HUES48 (cell line): ENCODE data around the gene OPCML.

Source experiments
- H3K27ac ChIP-seq: one replicate; pipeline ENCODE4 v1.7.0; 2013; ENCODE audit warnings: low read depth, low read length, inconsistent platforms
- H3K27me3 ChIP-seq: 2 replicates; pipeline ENCODE4 v1.6.1; 2013; ENCODE audit warnings: mild to moderate bottlenecking, low read length; ENCODE audit not compliant: control insufficient read depth, insufficient read depth
- H3K36me3 ChIP-seq: 2 replicates; pipeline ENCODE4 v1.6.1; 2013; ENCODE audit warnings: low read length; ENCODE audit not compliant: control insufficient read depth, insufficient read depth
- H3K4me1 ChIP-seq: 2 replicates; pipeline ENCODE4 v1.6.1; 2013; ENCODE audit warnings: mild to moderate bottlenecking, low read length; ENCODE audit not compliant: control insufficient read depth, insufficient read depth
- H3K4me3 ChIP-seq: 2 replicates; pipeline ENCODE4 v1.5.1; 2013; ENCODE audit warnings: mild to moderate bottlenecking, low read depth, low read length
- H3K9ac ChIP-seq: 2 replicates; pipeline ENCODE4 v1.6.1; 2013; ENCODE audit warnings: mild to moderate bottlenecking, low read depth, low read length, moderate library complexity
- H3K9me3 ChIP-seq: 2 replicates; pipeline ENCODE4 v1.6.1; 2013; ENCODE audit warnings: low read length; ENCODE audit not compliant: control insufficient read depth, insufficient read depth

OPCML gene

GRCh38 chr11:133531971-133532651, at the start of gene OPCML:
Gene OPCML (minus strand): TSS chr11:133532501.
- no peaks in the 10 kb centered on the region for H3K36me3 ChIP-seq
- peaks cover 47% of the 10 kb centered on the region for H3K4me1 ChIP-seq
- H3K4me3 ChIP-seq = peak within 1 kb of the TSS; percentile 81
- no peak within 1 kb of the TSS for H3K27ac ChIP-seq
- H3K9ac ChIP-seq = peak within 1 kb of the TSS; percentile 56
- H3K9me3 ChIP-seq = no peaks in the 10 kb centered on the region
- H3K27me3 ChIP-seq = peaks cover 21% of the 10 kb centered on the region

- Histone ChIP-seq H3K9ac (no peak overlapping the region), H3K9me3 (no peaks in the 10 kb centered on the region), H3K27ac (no peak overlapping the region), H3K36me3 (no peaks in the 10 kb centered on the region), H3K4me3 (no peak overlapping the region), H3K4me1 (peaks cover 13% of the 10 kb centered on the region), H3K27me3 (no peaks in the 10 kb centered on the region)
Measured at GRCh38 chr11:133581091-133581490, 48.8 kb upstream of the OPCML start.

- Histone ChIP-seq H3K36me3 (no peaks in the 10 kb centered on the region), H3K4me1 (peaks cover 13% of the 10 kb centered on the region), H3K27me3 (no peaks in the 10 kb centered on the region), H3K9ac (0 out of 2 replicates have a peak overlapping the region, but pooled peaks have one; percentile 28), H3K9me3 (no peaks in the 10 kb centered on the region), H3K27ac (no peak overlapping the region), H3K4me3 (no peak overlapping the region)
Measured at GRCh38 chr11:133579165-133580031, 47.1 kb upstream of the OPCML start.

GRCh38 chr11:133577403-133577802, 45.1 kb upstream of the OPCML start:
- Histone ChIP-seq H3K27me3 (no peaks in the 10 kb centered on the region), H3K9ac (no peak overlapping the region), H3K36me3 (no peaks in the 10 kb centered on the region), H3K4me3 (no peak overlapping the region), H3K9me3 (no peaks in the 10 kb centered on the region), H3K27ac (no peak overlapping the region), H3K4me1 (peaks cover 13% of the 10 kb centered on the region)

GRCh38 chr11:133576351-133576750, 44.0 kb upstream of the OPCML start:
- Histone ChIP-seq H3K36me3 (no peaks in the 10 kb centered on the region), H3K27ac (no peak overlapping the region)

GRCh38 chr11:133573081-133573480, 40.8 kb upstream of the OPCML start:
- Histone ChIP-seq H3K27ac (no peak overlapping the region), H3K36me3 (no peaks in the 10 kb centered on the region), H3K4me3 (no peak overlapping the region), H3K9ac (no peak overlapping the region), H3K9me3 (no peaks in the 10 kb centered on the region), H3K27me3 (no peaks in the 10 kb centered on the region), H3K4me1 (no peaks in the 10 kb centered on the region)

More at GRCh38 chr11:133576351-133576750, 44.0 kb upstream of the OPCML start:
- Histone ChIP-seq H3K9ac (no peak overlapping the region), H3K9me3 (no peaks in the 10 kb centered on the region), H3K27me3 (no peaks in the 10 kb centered on the region), H3K4me3 (no peak overlapping the region), H3K4me1 (peaks cover 13% of the 10 kb centered on the region)

- no peaks in the 10 kb centered on the region for H3K9me3 ChIP-seq
- H3K27ac ChIP-seq = no peak overlapping the region
- no peaks in the 10 kb centered on the region for H3K36me3 ChIP-seq
- no peak overlapping the region for H3K4me3 ChIP-seq
- H3K9ac ChIP-seq = no peak overlapping the region
- no peaks in the 10 kb centered on the region for H3K27me3 ChIP-seq
- H3K4me1 ChIP-seq = no peaks in the 10 kb centered on the region
Measured at GRCh38 chr11:133570376-133570775, 38.1 kb upstream of the OPCML start.

GRCh38 chr11:133563505-133564025, 31.3 kb upstream of the OPCML start:
- Histone ChIP-seq H3K4me3 (no peak overlapping the region), H3K27ac (no peak overlapping the region), H3K36me3 (no peaks in the 10 kb centered on the region), H3K9me3 (no peaks in the 10 kb centered on the region), H3K4me1 (no peaks in the 10 kb centered on the region), H3K27me3 (no peaks in the 10 kb centered on the region), H3K9ac (no peak overlapping the region)

- Histone ChIP-seq H3K9ac (no peak overlapping the region), H3K27ac (no peak overlapping the region), H3K27me3 (no peaks in the 10 kb centered on the region), H3K4me3 (no peak overlapping the region), H3K36me3 (no peaks in the 10 kb centered on the region), H3K9me3 (no peaks in the 10 kb centered on the region), H3K4me1 (no peaks in the 10 kb centered on the region)
Measured at GRCh38 chr11:133560472-133560855, 28.2 kb upstream of the OPCML start.

- H3K4me3 ChIP-seq = no peak overlapping the region
- no peaks in the 10 kb centered on the region for H3K36me3 ChIP-seq
- no peaks in the 10 kb centered on the region for H3K9me3 ChIP-seq
- H3K4me1 ChIP-seq = peaks cover 1% of the 10 kb centered on the region; the same call in 1 of the 2 replicates
- no peak overlapping the region for H3K27ac ChIP-seq
- no peaks in the 10 kb centered on the region for H3K27me3 ChIP-seq
- no peak overlapping the region for H3K9ac ChIP-seq
Measured at GRCh38 chr11:133559833-133560471, 27.7 kb upstream of the OPCML start.
